ENCODE results near the gene PKHD1.

Gene PKHD1

DNA sequence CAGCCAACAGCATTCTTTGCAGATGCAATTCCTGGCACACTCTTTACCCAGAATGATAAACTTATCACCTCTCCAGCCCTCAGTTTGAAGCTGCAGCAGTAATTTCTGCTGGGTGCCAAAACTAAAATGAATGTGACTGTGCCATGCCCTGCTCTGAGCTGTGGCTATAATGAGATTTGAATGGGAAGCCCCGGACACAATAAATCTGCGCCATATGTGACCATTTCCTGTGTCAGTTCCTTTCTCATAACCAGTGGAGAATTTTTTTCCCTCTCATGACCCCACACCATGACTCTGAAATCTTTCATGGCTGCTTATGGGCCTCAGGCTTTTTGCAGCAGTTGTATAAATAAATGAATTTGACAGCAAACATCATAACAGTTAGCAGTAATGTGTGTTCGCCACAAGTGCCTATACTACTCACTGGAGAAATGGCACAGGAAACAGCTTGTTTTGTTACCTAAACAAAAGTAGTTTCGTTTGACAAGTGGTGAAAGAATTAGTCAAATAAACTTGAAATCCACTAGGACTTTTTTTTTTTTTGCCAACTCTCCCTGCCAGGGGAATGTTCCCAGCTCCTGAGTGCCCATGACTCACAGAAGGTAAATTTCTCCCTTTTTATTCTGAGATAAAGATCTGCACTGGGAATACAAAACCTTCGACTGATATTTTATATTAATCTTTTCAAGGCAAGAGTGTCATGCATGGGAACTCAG is 408.4 kb downstream of the PKHD1 start:
- DNase-seq (ENCODE audit: low read depth) = no peak

DNA sequence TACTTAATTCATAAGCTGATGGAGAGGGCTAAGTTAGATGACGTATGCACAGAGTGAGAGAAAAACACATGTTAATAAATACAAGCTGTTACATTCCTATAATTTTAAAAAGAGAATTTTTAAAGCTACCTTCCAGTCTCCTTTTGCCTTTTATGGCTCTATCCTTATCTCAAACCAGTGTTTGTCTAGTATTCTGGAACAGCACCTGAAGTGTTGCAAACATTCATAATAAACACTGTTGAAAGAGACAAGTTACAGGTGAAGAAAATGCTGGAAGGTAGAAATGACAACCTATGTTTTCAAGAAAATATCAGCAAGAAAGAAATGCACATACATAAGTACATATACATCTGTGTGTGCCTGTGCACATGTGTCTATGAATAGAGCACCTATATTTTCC is 409.1 kb downstream of the PKHD1 start:
- no peak for DNase-seq (ENCODE audit: low read depth)

DNA sequence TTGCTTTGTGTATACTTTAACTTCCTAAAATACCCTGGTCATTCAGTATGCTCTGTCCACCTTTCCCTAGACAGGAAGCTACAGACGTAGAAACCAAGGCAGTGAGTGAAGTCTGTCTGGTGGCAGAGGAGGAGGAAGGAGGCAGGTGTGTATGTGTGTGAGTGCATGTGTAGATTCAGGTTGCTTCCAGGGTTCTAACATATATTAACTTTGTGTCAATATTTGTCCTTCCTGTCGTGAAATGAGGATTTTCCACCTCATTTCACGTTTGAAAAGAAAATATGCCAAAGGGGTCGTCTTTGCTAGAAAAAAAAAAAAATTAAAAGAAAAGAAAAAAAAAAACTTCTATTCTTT is 411.5 kb downstream of the PKHD1 start:
- DNase-seq (ENCODE audit: low read depth) = no peak

DNA sequence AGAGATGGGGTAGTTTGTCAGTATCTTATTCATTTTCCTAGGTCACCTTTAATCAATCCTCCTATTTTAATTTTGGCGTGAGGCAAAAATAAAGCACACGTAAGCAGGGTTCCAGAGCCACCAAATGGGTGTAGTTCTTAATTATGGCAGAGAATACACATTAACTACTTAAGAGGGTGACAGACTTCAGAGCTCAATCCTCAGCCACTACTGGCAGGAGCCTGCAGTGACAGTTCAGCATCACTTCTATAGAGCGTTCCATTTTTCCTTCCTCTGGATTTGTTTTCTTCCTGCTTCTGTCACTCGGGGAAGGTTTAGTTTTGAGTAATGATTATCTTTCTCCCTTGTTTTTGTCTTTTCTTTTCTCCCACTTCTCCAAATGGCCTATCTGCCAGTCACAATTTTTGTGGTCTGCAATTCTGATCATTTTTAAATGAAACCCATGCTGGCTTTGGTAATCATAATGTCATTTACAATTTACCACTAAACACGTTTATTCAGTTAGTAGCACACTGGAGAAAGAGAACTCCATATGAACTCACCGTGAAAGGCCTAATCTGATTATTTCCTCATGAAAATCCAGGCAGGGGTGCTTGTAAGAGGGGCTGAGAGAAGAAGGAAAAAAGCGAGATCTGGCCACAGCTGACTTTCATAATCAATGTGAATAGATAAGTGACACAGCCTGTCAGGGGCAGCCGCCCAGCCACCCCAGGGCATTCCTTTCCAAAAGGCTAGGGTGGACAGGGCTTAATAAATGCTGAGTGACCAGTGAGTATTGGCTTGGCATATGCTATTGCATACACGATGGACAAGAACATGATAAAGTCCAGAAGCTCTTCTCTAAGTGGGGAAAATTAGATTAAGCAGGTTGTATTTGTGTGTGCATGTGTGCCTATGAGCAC is 412.1 kb downstream of the PKHD1 start:
- DNase-seq (ENCODE audit: low read depth) = no peak

DNA sequence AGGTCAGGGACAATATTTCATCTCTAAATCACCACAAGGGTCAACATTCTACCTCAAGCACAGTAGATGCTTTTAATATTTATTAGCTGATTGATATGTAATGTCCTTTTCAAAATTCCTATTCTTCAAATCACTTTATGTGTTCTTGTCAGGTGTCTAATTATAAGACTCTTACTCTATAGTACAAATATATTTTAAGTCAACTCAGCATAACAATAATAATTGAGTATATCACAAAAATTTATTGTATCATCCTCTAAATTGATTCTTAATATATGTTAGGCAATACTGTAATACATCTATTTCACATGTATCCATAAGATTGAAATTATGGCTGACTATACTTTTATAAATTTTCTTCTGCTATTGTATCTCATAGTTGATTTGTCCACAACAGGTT is 423.9 kb downstream of the PKHD1 start:
- DNase-seq (ENCODE audit: low read depth) = no peak

DNA sequence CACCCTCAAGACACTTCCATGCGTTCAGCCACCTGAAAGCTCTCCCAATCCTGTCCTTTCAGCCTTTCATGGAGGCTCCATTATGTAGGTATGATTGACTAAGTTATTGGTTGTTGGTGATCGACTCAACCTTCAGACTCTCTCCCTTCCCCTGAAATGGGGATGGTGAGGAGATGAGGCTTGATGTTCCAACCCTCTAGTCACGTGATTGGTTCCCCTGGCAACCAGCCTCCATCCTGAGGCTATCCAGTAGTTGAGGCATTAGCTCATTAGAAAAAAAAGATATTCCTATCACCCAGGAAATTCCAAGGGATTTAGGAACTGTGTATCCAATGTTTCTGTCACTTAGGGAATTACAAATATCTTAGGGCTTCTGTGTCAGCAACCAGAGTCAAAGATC is 426.6 kb downstream of the PKHD1 start:
- no peak for DNase-seq (ENCODE audit: low read depth)

DNA sequence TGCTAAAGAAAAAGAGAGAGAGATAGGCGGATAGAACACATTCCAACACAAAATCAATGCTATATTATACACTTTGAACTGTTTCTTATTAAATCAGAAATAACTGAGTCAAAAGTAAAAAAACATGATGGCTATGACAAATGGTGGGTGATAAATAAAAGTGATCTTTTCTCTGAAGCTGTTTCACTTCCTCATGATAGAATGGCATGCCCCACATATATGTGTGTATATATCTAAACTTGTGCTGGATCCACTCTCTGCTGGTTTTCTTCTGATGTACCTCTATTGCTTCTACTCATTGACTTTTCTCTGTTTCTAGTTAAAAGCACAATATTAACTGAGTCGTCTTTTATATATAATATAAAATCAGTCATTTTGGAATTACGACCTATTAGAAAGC is 429.9 kb downstream of the PKHD1 start:
- DNase-seq (ENCODE audit: low read depth) = no peak

DNA sequence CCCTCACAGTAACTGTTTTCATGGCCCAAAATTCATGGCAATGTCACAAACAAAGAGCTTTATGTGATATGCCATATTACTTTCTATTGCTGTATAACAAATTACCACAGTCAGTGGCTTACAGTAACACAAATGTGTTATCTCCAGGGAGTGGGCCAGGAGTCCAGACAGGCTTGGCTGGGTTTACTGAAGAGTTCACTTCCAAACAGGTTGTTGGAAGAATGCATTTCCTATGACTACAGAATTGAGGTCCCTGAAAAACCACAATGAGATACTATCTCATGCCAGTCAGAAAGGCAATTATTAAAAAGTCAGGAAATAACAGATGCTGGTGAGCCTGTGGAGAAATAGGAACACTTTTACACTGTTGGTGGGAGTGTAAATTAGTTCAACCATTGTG is 431.9 kb downstream of the PKHD1 start:
- DNase-seq (ENCODE audit: low read depth) = no peak

DNA sequence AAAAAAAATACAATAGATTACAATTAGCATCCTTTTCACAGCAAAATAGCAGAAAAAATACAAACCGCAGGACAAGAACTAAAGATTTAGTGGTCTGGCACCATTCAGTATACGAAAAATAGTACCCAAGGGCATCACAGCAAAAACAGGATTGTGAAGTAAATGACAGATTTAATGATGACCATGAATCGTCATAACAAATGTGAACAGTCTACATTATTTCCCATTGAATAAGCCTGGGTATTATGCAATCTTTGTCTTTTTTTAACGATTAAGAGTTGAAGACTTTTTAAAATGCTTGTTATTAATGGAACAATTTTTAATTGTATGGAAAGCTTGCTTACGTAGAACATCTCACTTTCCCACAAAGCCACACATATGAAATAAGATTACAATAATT is 432.8 kb downstream of the PKHD1 start:
- DNase-seq (ENCODE audit: low read depth) = no peak

DNA sequence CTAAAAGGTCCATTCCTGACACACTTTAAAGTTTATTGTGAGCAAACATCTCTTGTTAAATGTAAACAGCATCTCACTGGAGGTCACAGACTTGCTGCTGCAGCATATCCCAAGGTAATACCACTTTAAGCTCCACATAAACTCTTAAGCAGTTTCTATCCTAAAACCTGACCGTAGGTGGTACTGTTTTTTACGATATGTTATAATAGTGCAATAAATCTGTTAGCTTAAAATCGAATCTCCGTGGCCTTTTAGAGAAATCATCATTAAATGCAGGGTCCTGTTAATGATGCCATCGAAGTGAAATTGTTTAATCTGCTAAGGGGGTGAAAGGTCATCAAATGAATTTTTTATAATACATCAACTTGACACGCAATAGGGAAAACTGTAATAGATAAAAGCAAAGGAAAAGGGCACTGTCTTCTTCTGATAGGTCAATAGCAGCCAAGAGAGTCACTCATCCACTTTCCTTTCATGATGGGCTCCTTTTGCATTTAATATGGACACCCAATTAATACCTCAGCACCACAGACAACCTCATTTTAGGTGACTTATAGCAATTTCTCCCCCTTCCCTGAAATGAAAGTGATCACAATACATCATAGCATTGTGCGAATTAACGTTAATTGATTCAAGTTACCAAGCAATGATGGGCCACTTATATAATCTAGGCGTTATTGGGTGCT is 436.1 kb downstream of the PKHD1 start:
- DNase-seq (ENCODE audit: low read depth) = no peak

DNA sequence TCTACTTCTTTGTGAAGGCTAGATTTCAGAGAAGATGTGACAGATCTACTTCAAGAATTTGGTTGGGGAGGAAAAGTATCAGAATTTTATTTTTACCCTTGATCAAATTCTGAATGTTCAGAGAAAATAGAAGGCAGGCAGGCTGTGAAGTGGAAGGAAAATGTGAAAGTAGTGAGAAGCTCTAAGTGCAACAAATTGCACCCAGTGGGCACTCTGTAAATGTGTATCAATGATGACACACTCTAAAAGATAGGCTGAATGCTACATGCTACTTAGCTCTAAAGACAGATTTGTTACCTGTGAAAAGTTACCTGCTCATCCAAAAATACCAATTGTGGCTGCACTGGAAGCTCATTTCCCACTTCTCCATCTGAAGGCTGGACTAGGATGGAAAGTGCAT is 438.6 kb downstream of the PKHD1 start:
- no peak for DNase-seq (ENCODE audit: low read depth)

DNA sequence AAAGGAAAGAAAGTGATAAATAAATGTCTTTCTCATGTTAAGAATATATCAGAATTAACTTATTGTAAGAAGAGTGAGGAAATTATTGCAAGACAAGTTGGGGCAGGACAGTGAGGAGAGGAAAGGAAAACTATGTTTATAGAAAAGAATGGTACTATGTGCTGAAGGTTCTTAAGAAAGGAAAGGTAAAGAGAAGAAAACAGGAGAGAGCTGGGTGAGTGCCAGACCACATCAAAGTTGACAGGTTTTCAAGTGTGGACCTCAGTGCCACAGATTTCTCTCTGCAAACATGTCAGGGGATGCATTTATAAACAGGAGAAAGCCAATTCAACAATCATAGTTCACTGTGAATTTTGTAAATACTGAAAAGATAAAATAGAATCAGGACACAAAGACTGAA is 439.2 kb downstream of the PKHD1 start:
- DNase-seq (ENCODE audit: low read depth) = no peak

DNA sequence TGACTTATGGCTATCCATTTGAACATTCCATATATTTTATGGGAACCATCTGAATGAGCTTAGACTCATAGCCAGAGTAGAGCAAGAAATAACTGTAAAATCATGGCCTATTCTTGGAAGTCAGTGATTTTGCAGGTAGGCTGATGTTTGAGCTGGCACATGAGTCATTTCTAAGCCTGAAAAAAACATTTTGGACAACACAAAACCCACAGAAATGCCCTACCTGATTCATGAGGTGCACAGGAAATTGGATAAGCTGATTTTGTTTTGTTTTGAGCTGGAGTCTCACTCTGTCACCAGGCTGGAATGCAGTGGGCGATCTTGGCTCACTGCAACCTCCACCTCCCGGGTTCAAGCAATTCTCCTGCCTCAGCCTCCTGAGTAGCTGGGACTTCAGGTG is 443.0 kb downstream of the PKHD1 start:
- DNase-seq (ENCODE audit: low read depth) = no peak

DNA sequence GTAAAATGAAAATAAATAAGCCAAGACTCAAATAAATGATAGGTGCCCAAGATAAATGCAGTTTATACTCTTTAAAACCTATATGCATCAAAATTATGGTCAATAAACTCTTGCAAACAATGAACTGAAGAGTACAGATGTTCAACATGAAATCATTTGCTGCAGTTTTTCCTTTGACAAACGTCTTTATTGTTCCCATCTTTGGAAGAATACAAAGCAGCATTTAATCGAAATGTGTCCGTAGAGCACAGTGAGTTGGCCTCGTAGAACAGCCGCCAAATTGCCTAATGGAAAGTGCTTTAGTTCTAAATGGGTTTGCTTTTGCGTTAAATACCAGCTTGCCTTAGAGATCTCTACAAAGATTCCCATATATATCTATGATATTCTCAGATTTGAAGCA is 447.4 kb downstream of the PKHD1 start:
- DNase-seq (ENCODE audit: low read depth) = no peak

DNA sequence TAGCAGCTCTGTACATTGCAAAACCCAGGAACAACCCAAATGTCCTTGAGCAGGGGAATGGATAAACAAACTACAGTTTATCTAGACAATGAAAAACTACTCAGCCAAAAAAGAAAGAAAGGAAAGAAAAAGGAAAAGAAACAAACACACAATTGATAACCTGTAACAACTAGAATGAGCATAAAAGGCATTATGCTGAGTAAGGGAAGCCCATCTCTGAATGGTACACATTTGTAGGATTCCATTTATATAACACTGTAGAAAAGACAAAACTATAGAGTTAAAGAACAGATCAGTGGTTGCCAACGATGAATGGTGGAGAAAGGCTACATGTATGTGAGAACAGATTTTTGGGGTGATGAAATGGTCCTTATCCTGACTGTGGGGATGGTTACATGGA is 454.0 kb downstream of the PKHD1 start:
- DNase-seq (ENCODE audit: low read depth) = no peak

DNA sequence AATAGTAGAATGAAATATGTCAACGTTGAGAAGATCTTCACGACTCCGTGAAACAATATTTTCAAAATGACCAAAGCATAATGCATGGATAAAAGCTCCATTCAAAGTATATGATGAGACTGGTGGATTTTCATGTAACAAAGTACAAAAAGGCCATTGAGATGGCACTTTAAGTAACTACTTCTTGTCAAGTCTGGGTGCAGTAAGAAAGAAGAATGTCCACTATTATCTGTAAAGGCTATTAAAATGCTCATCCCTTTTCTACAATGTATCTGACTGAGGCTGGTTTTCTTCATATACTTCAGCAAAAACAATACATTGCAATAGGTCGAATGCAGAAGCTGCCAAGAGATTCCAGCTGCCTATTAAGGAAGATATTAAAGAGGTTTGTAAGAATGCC is 457.4 kb downstream of the PKHD1 start:
- DNase-seq (ENCODE audit: low read depth) = no peak

DNA sequence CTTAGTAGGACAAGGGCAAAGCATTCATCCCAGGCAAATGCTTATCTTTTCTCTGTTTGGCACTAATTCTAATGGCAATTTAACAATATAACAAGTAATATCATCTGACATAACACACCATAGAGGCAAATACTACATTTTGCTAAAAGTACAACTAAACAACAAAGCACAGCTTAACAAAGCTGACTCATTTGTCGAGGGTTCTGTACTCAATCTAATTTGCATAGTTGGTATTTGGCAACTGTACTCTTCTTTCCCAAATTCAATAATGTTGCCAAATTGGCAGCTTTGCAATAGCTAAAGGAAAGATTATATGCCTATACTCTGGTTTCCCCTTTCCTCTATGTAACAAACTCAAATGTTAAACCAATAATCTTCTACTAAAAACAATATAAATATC is 461.0 kb downstream of the PKHD1 start:
- DNase-seq (ENCODE audit: low read depth) = no peak

DNA sequence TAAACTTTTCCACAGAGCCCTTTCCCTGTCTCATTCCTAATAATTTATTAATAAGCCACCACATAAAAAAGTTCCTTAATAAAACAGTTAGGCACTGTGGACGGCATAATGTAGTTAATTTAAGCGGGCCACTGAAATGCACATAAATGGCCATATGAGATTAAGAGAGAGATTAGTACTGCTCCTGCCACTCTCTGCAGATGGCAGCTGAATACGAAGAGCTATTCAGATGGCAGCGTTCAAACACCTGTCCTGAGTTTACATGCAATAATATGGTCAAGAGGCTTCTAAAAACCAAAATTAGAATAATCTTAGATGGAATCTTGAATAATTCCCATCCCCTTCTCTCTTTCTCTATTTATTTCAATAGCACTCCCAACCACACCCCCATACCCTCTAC is 461.8 kb downstream of the PKHD1 start:
- no peak for DNase-seq (ENCODE audit: low read depth)

DNA sequence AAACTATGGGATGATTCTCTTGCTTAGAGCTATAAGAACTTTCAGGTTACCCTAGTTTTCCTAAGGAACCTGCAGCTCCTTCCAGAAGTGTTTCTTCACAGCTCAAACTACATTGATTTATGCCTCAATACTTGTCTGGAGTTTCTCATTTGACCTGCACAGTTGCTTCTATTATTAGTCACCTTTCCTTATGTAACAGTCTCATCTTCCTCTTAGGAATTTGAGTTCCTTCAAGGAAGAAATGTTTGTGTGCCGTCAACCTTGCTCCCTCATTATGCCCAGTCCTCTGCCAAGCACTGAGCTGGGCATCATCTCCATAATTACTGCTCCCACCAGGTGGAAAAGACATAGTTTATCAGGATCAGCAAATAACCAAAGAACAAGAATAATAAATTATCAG is 466.4 kb downstream of the PKHD1 start:
- no peak for DNase-seq (ENCODE audit: low read depth)

DNA sequence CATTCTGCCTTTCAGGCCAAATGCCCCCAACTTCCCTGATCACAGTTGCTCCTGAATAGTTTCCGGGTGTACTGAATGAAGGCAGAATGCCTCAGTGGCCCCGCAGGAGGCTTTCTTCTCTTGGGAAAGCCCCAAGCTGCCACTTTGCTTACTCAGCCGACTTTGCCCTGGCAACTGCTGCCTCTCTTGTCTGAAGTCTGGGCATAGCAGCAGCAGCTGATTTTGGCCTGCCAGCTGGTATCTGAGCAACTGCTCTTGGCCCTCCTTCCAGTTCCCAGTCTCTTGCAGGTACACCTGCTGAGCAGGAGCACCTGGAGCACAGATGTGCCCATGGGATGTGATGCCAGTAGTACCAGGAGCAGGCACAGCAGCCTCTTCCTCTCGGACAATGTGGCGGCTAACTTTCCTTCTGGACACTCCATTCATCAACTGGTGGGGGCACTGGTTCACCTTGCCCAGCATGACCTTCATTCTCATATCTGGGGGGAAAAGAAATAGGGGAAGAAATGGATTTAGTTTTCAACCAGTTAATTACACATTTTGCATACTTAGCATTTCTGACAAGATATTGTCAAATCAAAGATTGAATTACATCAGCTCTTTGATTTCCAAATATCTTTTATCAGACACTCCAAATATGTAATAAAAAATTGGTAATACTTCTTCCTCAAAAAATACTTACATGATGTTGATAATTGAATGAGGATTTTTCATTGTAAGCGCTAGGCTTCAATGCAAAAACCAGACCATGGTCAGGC is 468.2 kb downstream of the PKHD1 start:
- DNase-seq (ENCODE audit: low read depth) = no peak

DNA sequence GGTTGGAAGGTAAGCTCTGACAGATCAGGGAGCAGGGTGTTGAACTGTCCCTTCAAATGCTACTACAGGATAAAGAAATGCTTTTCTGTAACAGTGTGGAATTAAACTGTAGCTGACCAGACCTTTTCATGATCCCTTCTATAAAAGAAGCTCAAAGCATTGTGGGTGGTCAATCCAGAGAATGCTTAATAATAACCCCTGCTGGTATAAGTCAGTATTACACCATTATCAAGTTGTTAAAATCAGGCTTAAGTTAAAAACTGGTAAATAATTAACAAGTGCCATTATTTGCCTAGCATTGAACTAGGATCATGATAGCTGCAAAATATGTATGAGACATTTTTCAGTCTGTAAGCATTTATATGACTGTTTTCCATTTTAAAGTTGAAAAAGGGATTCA is 468.9 kb downstream of the PKHD1 start:
- no peak for DNase-seq (ENCODE audit: low read depth)

DNA sequence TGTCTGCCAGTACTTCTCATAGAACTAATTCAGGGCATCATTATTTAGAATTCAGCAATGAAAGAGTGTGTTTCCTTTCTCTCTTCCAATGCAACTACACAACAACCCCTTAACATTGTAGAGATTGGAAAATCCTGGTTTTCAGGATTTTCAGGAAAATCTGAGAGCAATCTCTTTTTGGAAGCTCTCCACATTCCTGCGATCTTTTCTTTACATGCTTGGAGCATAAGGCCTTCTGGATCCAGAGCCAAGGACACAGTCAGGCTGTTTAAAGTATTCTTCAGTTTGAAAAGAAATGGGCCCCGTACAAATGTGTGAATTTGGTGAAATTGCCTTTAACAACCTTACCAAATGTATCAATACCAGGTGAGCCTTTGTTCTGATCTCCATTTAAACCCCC is 469.7 kb downstream of the PKHD1 start:
- DNase-seq (ENCODE audit: low read depth) = no peak

Data from stimulated activated CD8-positive, alpha-beta memory T cell treated with anti-CD3 and anti-CD28 coated beads, Interleukin-12 subunit alpha, Interleukin-12 subunit beta, amount 100 ng/mL, for 4 hours (primary cell).